ENCODE data around the gene KRT1.

- no peak for TF ChIP-seq EZH2 (IDR thresholded peaks at IDR 0.05; ENCODE audit: borderline replicate concordance)
- no peak for TF ChIP-seq CTCF (IDR thresholded peaks at IDR 0.05; ENCODE audit: poor library complexity)
- TF ChIP-seq EZH2phosphoT487 (IDR thresholded peaks at IDR 0.05; ENCODE audit: low read depth, severe bottlenecking, unreplicated experiment) = no peak
Observed at GRCh38 chr12:52656616-52657015, 23.6 kb downstream of the KRT1 start.
